Measurements from ENCODE around the gene ULK1.

ULK1 gene

DNA sequence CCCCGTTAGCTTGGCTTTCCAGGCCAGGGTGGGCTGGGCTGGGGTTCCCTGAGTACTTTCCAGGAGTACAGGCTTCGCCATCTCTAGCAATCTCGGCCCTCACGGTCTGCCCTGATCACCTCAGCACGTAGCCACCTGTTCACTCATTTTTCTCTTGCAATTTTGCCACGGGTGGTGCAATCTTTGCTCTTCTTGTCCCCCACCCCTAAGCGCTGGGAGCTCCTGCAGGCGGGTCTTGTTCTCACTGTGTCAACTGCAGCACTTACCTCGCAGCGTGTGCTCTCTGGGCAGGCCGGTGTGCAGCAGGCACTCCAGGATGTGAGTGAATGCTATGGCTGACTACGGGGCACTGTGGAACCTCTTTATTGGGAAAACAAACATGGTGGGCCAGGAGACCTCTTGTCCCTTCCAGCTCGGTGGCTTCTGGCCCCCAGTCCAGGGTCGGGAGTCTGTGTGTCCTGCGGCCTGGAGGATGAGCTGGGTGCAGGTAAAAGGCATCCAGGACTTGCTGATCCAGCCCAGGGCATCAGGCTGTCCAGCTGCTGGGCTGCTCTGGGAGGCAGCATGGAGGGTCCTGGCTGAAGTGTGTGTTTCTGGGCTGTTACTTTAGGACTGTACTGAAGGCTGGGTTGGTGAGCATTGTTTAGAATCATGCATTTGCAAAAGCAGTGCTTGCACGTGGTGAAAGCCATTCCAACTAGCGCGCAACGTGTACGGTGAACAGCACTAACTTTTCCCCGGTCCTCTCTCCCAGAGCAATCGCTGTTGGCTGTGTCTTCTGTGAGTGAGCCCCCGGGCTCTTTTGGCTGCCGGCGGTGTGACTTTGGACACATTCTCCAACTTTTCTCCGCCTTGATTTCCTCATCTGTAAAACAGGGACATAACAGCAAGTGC lies 1.5 kb upstream of the ULK1 start:
- peak; percentile 4 for DNase-seq (ENCODE audit: low spot score)

DNA sequence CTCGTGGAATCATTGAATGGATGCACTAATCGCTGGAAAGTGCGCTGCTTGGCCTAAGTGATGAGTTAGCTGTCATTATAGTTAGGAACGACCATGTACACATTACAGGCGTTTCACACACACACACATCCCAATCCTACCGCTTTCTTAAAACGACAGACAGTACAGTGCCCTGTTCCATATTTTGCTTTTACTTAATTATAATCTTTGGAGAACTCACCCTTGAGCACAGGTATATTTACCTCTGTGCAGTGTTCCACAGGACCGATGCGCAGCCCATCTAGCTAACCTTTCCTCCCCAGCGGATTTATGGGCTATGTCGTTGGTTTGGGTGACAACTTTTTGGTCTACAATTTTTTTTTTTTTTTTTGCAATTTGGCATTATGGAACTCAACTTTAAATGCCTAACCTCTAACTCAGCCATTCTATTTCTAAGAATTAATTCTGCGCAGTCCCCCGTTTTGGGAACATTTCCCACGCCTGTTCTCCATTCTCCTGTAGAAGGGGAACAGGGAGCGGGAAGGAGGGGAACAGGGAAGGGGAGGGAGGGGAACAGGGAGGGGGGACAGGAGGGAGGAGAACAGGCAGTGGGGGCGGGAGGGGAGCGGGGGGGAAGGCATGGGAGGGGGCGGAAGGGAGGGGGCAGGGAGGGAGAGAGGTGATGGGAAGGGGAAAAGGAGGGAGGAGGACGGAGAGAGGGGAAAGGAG lies 663 bp upstream of the ULK1 start:
- peak; percentile 60 for DNase-seq (ENCODE audit: low spot score)

DNA sequence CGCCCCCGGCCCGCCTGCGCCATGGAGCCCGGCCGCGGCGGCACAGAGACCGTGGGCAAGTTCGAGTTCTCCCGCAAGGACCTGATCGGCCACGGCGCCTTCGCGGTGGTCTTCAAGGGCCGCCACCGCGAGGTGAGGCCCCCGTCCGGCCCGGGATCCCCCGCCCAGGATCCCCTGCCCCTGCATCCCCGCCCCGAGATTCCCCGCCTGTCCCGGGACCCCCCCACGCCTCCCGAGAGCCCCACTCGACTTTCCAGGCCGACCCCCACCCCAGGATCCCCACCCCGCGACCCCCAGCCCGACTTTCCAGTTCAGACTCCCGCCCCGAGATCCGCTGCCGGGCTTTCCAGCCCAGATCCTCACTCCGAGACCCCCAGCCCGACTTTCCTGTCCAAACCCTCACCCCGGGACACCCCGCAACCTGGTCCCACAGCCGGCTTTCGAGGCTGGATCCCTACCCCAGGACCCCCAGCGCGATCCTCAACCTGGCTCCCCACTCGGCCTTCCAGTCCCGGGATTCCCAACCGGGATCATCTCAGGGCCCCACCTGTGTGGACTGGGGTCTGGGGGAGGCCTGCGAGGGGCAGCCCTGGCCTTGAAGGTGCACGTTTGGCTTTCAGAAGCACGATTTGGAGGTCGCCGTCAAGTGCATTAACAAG lies 688 bp downstream of the ULK1 start:
- DNase-seq (ENCODE audit: low spot score) = peak; percentile 42

DNA sequence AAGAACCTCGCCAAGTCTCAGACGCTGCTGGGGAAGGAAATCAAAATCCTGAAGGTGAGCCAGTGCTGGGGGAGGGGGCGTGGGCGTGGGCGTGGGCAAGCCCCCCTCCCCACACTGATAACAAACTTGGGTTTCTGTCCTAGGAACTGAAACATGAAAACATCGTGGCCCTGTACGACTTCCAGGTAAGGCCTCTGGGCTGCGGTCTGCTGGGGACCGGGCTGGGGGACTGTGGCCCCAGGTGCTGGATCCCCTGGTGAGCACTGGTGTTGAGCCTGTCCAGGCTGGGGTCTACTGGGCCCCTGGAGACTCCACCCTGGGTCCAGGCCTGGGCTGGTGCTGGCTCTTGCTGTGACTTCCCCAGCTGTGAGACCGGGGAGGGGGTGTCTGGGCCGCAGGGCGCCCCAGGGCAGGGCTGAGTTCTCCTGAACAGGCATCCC lies 1.2 kb downstream of the ULK1 start:
- DNase-seq (ENCODE audit: low spot score) = no peak

DNA sequence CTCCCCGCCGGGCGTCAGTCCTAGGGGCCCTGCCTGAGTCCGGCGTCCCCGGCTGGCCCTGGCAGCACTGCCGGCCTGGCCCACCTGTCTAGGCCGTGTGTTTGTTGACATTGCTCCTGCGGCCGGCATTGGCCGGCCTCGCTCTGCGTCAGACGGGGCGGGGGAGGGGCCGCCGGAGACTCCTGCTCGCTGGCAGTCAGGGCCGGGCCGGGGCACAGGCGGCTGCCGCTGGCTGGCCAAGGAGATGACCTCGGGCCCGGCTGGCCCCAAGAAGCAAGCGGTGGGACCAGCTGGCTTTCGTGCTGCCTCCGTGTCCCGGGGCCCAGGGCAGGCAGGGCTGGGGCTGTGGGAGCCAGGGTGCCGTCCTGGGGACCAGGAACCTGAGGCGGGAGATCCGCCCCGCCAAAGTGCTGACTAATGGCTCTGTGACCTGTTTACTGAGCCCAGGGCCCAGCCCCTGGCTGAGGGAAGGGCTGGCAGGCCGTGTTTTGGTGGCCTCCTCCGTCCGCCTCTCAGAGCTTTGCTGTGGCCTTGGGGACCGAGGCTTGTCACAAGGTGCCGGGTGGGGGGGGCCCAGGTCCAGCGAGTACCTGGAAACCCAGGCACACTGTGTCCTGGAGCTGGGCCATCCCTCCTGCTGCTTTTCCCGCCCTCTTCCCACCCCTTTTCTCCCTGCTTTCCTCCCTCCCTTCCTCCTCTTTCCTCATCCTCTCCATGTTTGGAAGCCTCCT lies 1.8 kb downstream of the ULK1 start:
- peak; percentile 96 for DNase-seq (ENCODE audit: low spot score)

DNA sequence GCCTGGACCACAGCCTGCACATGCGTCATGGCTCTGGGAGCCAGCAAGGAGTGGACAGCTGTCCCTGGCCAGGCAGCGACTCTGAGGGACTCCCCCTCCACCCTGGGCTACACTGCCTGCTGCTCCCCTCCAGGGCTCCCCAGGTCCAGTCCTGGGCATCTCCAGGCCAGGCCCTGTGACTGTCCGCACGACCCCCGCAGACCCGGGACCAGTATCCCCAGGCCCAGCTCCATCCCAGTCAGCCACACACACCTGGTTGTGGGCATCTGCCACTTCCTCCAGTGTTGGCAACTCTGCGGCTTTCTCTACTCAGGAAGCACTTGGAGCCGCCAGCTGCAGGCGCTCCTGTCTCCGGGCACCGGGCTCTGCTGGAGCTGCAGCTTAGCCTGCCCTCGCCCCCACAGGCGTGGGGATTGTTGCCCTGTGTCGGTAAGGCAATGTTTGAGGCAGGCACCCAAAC lies 2.4 kb downstream of the ULK1 start:
- DNase-seq (ENCODE audit: low spot score) = peak; percentile 93

DNA sequence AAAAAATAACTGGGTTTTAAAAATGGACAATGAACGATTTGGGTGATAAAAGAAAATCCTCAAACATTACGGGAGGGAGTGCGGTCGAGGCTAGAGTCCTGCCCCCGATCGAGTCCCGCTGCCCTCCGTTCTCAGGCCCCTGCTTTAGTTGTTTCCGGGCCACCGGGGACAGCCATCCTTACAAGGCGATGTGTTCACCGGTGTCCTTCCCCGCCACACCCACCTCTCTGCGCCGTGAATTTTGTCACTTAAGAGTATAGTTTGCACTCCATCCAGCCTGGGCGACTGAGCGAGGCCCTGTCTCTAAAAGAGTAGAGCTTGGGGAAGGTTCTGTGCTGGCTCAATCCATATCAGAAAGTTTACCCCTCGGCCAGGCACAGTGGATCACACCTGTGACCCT lies 2.9 kb downstream of the ULK1 start:
- DNase-seq (ENCODE audit: low spot score) = no peak

DNA sequence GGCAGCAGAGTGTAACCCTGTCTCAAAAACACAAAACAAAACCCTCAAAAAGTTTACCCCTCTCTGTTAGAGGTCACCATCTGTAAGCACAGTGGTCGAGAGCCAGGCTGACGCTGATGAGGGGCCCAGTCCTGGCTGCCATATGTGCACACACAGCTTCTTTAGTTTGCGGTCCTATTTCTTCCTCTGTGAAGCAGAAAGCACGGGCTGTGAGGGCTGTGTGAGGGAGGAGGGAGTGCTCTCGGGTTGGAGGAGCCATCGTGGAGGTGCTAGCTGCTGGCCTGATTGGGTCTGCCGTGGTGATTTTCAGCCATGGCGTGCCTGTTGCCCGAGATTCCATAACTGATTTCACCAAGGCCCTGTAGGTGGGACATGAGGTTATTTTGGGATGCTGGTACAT lies 3.5 kb downstream of the ULK1 start:
- no peak for DNase-seq (ENCODE audit: low spot score)

DNA sequence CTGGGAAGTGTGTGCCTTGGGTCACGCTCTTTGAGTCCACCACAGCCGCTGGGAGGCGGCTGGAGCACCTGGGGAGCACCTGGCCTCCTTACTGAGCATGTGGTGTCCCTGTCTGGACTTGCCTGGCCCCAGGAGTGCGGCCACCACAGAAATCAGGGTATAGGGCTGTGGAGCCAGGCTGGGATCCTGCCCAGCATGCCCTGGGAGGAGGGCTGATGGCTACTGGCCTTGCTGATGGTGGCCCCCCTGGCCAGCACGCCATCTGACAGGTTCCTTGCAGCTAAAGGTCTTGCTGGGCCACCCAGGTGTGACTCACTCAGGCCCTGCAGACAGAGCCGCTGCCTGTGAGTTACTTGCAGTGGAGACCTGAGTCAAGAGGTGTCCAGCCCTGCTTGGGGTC lies 6.0 kb downstream of the ULK1 start:
- no peak for DNase-seq (ENCODE audit: low spot score)

DNA sequence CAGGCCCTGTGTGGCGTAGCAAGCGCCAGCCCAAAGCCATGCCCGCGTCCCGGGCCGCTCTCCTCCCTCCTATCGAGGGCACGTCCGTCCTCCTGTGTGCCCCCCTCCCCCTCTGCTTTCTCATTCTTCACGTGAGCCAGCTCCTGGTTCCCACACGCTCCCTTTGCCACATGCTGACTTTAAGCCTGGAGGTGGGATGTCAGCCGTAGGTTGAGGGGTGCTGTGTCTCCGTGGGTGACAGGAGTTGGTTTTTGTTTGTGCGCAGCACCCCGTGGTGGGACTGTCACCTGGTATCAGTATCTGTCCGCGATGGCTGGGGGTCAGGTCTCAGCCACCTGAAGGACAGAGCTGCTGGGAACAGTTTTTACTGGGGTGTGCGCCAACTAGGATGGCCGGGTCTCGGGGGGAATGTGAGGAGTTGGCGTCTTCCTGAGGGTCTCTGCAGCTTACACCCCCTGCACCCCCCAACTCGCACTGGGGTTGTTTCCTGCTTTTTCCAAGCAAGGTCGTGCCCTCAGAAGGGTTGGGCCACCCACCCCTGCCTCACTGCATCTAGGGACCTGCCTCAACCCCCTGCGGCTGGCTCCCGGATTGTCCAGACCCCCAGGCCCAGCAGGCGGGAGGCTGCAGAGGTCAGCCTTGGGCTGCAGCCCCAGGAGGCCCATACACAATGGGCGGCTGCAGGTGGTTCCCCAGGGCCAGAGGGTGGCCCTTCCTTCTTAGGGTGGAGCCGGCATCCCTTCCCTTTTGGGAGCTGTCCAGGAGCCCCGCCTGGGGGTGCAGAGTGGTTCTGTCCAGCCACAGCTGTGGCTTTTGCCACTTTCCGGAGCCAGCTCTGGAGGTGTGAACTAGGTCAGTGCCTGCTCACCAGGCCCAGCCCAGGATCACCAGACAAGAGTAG lies 7.3 kb downstream of the ULK1 start:
- DNase-seq (ENCODE audit: low spot score) = no peak

DNA sequence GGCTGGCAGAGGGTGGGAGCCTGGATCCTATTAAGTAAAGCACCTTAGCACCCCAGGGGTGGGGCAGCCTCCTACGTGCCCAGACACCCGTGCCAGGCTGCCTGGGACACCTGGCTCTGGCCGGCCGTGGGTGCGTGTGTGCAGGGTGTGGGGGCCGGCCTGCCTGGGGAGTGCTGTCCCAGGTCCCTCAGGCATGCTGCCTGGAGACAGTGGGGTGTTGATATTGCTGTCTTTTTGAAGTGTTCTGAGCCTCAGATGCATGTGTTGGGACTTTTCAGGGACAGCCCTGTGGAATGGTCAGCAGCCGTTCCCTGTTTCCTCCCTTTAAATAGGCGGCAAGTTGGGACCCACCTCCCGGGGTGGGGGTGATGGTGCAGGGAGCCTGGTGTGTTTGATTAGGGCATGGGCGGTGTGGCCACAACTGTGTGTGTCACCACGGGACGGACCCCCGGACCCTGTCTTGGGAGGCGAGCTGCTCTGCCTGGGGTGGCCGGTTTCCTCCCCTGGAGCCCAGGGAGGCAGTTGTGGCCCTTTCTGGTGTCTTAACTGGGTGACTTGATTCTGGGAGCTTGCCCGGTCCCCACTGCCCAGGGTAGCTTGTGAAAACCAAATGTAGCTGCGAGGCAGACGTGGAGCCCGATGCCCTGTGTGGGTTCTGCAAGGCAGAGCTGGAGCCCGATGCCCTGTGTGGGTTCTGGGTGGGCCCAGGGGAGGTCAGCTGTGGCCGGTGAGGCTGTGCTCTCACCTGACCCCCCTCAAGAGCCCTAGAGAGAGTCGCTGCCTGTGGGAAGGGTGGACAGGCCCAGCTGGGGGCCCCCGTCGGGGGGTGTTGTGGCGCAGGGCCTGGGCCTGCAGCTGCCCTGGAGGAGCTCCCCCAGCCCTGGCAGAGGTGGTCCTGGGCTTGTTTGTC lies 8.2 kb downstream of the ULK1 start:
- no peak for DNase-seq (ENCODE audit: low spot score)

DNA sequence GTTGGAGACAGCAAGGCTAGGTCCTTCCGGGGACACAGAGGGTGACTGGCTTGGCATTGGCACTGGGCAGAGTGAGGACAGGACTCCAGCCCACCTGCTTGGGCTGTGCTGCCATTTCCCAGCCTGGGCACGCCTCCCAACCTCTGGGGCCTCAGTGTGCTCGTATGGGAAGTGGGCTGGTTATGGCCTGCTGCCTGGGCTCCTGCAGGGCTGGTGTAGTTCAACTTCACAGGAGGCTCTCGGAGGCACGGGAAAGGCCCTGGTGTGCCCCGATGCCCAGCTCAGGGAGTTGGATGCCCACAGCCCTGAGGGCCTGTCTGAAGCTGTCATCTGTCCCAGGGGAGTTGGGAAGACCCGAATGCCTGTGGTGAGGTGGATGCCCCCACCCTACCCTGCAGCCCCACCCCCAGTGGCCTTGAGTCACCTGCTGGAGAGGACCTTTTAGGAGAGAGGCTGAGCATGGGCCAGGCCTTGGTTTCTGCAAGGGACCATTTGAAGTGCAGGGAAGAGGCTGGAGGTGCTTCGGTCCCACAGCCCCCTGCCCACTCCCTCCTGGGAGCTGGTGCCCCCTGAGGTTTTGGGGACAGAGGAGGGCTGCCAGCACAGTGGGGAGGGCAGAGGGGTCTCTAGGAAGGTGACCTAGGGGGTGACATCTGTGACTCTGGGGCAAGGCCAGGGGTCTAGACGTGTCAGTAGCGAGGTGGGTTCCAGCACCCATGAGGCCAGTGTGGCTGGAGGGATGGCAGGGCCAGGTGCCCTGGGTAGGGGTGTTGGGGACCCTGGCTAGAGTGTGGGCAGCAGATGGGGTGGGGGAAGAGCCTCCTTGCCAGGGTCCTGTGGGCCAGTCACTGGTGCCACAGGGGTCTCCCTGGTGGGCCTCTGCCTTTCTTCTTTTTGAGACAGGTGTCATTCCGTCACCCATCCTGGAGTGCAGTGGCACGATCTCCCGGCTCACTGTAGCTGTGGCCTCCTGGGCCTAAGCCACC lies 9.1 kb downstream of the ULK1 start:
- no peak for DNase-seq (ENCODE audit: low spot score)

DNA sequence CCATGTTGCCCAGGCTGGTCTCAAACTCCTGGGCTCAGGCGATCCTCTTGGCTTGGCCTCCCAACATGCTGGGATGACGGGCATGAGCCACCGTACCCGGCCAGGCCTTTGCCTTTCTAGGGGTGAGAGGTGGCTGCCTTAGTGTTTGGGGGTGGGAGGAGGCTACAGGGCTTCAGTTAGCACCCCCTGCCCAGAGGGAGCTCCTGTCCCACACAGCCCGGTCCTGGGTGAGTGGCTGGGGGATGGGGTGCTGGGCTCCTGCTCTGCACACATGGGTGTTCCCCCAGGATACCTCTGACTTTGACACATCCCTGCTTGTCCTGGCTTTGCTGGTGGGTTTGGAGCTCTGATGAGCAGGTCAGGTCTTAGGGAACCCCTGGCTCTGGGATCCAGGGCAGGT lies 9.9 kb downstream of the ULK1 start:
- no peak for DNase-seq (ENCODE audit: low spot score)

DNA sequence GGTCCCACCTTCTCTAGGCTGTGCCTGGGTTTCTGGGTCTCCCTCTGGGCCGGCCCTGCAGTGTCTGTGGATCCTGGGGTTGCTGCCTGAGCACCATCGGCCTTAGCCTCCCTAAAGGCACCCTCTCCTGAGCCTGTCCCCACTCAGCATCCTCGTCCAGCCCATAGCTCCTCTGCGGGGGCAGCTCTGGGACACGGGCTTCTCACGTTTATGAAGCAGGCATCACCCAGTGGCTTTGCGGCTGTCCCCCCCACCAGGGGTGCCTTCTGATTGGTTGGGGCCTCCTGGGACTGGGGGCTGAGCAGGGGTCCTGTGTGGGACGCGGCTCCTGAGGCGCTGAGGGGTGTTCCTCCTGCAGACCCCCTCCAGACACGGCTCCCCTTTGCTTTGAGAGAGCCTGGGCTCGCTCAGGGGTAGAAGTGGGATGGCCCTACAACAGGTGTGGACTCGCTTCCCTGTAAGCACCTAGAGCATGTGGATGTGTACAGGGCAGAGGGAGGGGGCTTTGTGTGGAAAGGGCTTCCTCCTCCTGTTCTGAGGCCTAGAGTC lies 10.7 kb downstream of the ULK1 start:
- DNase-seq (ENCODE audit: low spot score) = no peak

DNA sequence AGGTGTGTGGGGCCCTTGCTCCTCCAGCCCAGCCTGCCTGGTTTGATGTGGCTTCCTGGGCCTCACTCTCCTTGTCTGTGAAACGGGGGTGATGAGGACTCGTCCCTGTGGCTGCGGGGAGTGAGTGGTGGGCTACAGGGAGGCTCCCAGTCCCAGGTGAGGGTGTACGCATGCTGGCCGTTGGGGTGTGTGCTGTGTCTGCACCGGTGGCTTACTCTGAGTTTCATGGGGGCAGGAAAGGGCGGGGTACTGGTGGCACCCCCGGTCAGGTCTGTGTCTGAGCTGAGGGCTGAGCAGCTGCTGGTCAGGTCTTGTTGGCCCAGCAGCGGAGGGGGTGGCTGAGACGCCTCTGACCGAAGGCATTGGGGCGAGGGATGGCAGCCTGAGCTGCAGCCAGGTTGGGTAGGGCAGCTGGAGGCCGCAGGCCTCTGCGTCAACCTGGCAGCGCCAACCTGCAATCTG lies 11.2 kb downstream of the ULK1 start:
- no peak for DNase-seq (ENCODE audit: low spot score)

DNA sequence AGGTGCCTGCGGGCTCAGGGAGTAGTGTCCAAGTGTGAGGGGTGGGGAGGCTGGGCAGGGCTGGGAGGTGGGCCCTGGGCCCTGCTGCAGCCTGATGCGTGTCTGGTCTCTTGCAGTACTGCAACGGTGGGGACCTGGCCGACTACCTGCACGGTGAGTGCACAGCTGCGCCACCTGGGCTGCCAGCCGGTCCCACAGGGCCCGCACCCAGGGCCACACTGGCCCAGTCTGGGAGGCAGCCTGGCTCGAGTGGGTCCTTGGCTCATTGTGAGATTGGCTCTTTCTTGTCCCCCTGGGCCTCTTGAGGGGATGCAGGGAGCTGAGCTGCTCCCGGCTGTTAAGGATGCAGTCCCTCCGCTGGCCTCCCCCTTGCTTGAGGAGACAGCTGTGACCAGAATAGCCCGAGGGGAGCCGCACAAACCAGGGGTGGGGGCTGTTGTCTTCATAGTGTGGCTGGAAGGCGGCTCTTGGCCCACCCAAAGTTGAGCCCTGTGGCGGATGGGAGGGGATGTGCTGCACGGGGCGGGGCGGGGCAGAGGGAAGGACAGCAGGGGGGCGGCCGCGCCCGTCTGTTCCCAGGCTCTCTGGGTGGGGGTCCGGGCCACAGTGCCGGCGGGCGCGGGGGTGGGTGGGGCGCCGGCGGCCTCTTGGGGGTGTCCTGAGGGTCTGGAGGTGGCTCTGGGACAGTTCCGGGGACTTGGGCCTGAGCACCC lies 13.1 kb downstream of the ULK1 start:
- no peak for DNase-seq (ENCODE audit: low spot score)

All from AG08396 (cell line).